Activated T-helper 1 cell treated with anti-CD3 and anti-CD28 coated beads, Interleukin-12 subunit alpha, Interleukin-12 subunit beta, Interleukin-2, Interleukin-4 antibody, amounts not matched to agents 30 ng/mL and 10 ng/mL and 1 ng/mL, durations not matched to agents 14 hours and 24 hours and 36 hours (primary cell): ENCODE measurements around the gene GALNT18. TPM values are rescaled to one million over a fixed set of nuclear protein-coding genes. Genes with fewer than 3 reads are reported as not detected.
A peak's percentile ranks its signal among the peaks of the same experiment; 100 is the strongest.

Experiments used
- DNase-seq: peaks from one replicate; pipeline ENCODE4 v3.0.0; 2021; ENCODE audit warnings: low spot score
- H3K27ac Mint-ChIP-seq: one replicate; pipeline ENCODE4 v1.8.0; 2021; ENCODE audit warnings: mild to moderate bottlenecking, mixed read lengths
- H3K27me3 Mint-ChIP-seq: one replicate; pipeline ENCODE4 v1.8.0; 2022; ENCODE audit warnings: mild to moderate bottlenecking, moderate library complexity, mixed read lengths; ENCODE audit not compliant: insufficient read depth
- H3K36me3 Mint-ChIP-seq: one replicate; pipeline ENCODE4 v1.8.0; 2021; ENCODE audit warnings: low read depth, mixed read lengths
- H3K4me1 Mint-ChIP-seq: one replicate; pipeline ENCODE4 v1.8.0; 2021; ENCODE audit warnings: low read depth, mixed read lengths
- H3K4me3 Mint-ChIP-seq: one replicate; pipeline ENCODE4 v1.8.0; 2021; ENCODE audit warnings: mild to moderate bottlenecking, moderate library complexity, mixed read lengths
- H3K9me3 Mint-ChIP-seq: one replicate; pipeline ENCODE4 v1.8.0; 2021; ENCODE audit warnings: mixed read lengths
- intact Hi-C: fragments of 100-400 bp; cut with micrococcal nuclease; formaldehyde crosslinking; loops from one replicate; pipeline ENCODE4 v1.15.1; 2024
- total RNA-seq: library from RNA; stranded (reverse); gene quantifications from 2 replicates; pipeline ENCODE4 v1.2.3, GENCODE V29; 2022

Gene GALNT18
- total RNA-seq, 1 donor from 2014 or later, result 5.3 TPM

DNA sequence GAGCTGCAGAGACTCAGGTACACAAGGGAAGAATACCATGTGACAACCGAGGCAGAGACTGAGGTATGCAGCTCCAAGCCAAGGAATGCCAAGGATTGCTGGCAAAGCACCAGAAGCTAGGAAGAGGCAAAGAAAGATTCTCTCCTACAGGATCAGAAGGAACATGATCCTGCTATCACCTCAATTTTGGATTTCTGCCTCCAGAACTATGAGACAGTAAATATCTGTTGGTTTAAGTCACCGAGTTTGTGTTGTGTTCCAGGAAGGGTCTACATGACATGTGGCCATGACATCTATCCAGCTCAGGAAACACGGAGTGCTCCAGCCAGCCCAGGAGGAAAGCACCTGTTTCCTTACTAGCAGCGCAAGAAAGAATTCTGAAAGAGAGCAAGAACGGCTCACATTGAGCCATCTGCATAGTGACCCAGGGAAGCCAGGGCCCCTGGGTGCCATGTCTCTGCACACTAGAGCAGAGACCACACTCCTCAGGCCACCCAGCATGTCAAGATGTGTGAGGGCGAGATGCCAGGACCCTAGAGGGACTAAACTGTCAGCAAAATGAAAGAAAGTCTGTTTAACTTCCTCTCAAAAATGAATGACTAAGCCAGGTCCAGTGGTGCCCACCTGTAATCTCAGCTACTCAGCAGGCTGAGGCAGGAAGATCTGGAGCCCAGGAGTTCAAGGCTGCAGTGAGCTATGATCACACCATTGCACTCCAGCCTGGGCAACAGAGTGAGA lies 35.6 kb upstream of the GALNT18 start:
- intact Hi-C loops, result no loop called here
- H3K36me3 Mint-ChIP-seq, result no peaks in the 10 kb centered on the region
- H3K27me3 Mint-ChIP-seq, result peaks cover 28% of the 10 kb centered on the region
- DNase-seq, result no peak
- no peaks in the 10 kb centered on the region for H3K9me3 Mint-ChIP-seq
- H3K4me3 Mint-ChIP-seq, result no peak overlapping the region
- H3K4me1 Mint-ChIP-seq, result no peaks in the 10 kb centered on the region
- H3K27ac Mint-ChIP-seq, result no peak overlapping the region

DNA sequence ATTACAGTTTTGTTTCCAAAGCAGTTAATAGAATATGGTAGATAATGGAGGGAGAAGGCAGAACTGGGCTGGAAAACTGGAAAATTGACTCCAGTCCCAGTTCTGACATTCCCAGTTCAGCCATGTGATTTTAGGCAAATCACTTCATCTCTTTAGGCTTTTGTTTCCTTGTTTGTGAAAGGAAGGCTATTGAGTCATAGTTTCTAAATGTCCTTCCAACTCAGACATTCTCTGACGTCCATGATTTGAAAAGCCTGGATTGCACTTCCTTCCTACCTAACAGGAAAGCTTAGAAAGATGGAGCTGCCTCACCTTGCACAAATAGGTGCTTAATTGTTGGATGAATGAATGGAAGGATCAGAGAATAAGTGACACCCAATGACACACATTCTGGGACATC lies 19.8 kb upstream of the GALNT18 start:
- H3K36me3 Mint-ChIP-seq, result no peaks in the 10 kb centered on the region
- H3K27me3 Mint-ChIP-seq, result peaks cover 28% of the 10 kb centered on the region
- DNase-seq, result no peak
- H3K4me1 Mint-ChIP-seq, result no peaks in the 10 kb centered on the region
- no peaks in the 10 kb centered on the region for H3K9me3 Mint-ChIP-seq
- no peak overlapping the region for H3K27ac Mint-ChIP-seq
- intact Hi-C loops, result no loop called here
- no peak overlapping the region for H3K4me3 Mint-ChIP-seq

DNA sequence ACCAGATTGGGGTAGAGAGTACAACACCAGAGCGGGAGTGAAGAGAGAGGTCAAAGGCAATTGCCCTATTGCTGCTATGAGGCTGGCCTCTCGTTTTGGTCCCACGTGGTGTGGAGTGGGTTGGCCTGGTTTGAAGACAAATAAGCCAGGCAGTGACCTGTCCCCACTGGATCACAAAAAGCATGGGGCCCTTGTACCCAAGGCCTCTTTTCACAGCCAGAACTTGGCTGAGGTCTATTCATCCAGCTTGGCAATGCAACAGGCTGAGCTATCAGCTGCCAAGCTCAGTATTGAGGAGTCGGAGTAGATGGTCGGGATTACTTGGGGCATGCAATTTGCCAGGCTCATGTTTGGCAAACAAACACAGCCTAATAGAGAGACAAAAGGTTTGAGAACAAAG lies 19.2 kb upstream of the GALNT18 start:
- H3K36me3 Mint-ChIP-seq, result no peaks in the 10 kb centered on the region
- intact Hi-C loops, result no loop called here
- H3K4me3 Mint-ChIP-seq, result no peak overlapping the region
- H3K4me1 Mint-ChIP-seq, result no peaks in the 10 kb centered on the region
- H3K9me3 Mint-ChIP-seq, result no peaks in the 10 kb centered on the region
- H3K27ac Mint-ChIP-seq, result no peak overlapping the region
- no peak for DNase-seq
- peaks cover 26% of the 10 kb centered on the region for H3K27me3 Mint-ChIP-seq

DNA sequence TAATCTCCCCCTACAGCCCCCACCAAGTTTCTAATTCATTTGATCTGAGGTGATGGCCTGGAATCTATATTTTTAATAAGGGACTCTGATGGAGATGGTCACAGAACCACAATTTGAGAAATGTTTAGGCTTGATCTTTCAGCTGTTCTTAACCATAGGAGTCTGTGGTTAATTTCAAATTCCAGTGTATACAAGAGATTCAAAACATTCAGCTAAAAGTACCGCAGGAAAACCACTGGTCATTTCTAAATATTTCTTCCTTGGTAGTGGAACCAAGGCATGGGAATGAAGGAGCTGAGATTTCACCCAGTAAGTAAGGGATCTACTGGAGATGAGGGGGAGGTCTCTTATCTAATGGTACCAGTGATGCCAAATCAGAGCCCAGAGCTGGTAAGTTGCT lies 18.3 kb upstream of the GALNT18 start:
- Mint-ChIP-seq H3K4me3 (no peak overlapping the region), H3K4me1 (no peaks in the 10 kb centered on the region), H3K36me3 (no peaks in the 10 kb centered on the region), H3K27ac (no peak overlapping the region), H3K9me3 (no peaks in the 10 kb centered on the region), H3K27me3 (peaks cover 21% of the 10 kb centered on the region)
- intact Hi-C loops, result no loop called here
- no peak for DNase-seq

DNA sequence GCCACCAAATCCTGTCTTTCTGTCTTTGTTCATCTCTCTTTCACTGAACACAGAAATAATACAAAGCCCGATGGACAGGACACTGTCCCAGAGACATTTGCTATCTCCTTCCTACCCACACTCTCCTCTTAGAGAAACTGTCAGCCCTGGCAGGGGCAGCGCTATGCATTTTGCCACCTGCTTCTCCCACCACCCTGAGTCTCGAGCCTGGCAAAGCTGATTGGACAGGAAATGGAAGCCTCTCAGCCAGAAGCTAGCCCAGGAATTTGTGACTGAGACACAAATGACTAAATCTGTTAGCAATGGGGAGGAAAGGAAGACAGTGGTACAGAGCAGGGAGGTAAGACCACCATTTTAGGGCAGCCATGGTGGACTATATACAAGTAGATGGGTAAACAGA lies 14.9 kb upstream of the GALNT18 start:
- Mint-ChIP-seq H3K4me1 (no peaks in the 10 kb centered on the region), H3K36me3 (no peaks in the 10 kb centered on the region), H3K4me3 (no peak overlapping the region), H3K27me3 (peaks cover 12% of the 10 kb centered on the region), H3K27ac (no peak overlapping the region), H3K9me3 (no peaks in the 10 kb centered on the region)
- intact Hi-C loops, result no loop called here
- DNase-seq, result no peak

DNA sequence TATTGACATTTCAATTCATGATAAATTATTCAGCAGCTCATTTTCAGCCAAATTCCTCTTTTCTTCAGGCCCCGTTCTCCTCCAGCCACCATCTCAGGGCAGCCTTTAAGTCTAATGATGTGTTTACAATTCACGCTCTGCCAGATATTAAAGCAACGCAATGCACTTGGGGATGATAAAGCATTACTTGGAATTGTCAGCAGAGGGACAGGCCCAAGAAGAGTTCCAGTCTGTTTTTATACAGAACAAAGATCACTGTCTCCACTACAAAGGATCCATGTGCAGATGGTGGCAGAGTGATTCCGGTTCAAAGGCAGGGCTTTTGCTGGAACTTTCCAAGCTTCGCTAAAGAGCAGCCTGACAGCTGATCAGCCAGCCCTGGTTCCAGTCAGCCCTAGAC lies 13.6 kb upstream of the GALNT18 start:
- H3K4me1 Mint-ChIP-seq, result no peaks in the 10 kb centered on the region

DNA sequence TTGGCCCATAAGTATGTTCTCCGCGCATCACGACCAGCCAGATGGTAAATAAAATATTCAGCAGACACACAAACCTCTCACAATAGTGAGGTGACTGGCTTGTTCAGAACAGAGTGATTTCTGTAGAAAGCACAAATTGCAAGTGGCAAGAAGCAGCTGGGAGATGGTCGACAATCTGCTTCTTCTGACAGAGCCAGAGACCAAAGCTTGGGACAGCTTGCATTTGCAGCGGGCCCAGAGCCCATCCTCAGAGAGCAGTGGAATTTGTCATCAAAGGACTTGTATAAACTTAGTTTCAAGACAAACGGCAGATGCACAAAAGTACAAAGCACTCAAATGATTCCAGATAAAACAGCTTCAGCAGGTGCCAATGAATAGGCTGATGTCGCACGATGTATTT lies 7.6 kb upstream of the GALNT18 start:
- intact Hi-C loops, result loop anchor here (10.0 kb wide), 1 partner anchor 695 kb away; no protein-coding TSS in a partner anchor
- DNase-seq, result no peak
- H3K4me1 Mint-ChIP-seq, result no peaks in the 10 kb centered on the region
- H3K4me3 Mint-ChIP-seq, result no peak overlapping the region
- H3K27ac Mint-ChIP-seq, result no peak overlapping the region
- peaks cover 35% of the 10 kb centered on the region for H3K27me3 Mint-ChIP-seq
- no peaks in the 10 kb centered on the region for H3K36me3 Mint-ChIP-seq
- H3K9me3 Mint-ChIP-seq, result no peaks in the 10 kb centered on the region

More for the DNA sequence above, 13.6 kb upstream of the GALNT18 start:
- no peak for DNase-seq
- Mint-ChIP-seq H3K36me3 (no peaks in the 10 kb centered on the region), H3K9me3 (no peaks in the 10 kb centered on the region), H3K27ac (no peak overlapping the region), H3K27me3 (peaks cover 15% of the 10 kb centered on the region), H3K4me3 (no peak overlapping the region)
- intact Hi-C loops, result no loop called here

DNA sequence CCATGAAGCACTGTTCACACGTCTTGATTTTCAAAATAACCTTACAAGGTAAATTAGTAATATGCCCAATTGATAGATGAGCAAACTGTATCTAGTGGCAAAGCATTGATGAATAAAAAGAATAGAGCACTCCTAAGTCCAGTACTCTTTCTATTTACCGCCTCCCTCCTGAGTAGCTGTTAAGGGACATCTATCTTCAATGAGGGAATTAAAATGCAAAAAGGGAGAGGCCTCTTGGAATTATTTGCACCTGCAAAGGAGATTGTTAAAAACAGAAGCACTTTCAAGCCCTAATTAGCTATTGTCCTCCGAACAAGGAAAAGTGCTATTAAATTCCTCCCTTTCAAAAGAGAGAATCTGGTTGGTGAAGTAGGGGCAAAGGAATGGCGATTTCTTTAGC lies 6.8 kb upstream of the GALNT18 start:
- no peaks in the 10 kb centered on the region for H3K36me3 Mint-ChIP-seq
- intact Hi-C loops, result loop anchor here (10.0 kb wide), 1 partner anchor 694 kb away; no protein-coding TSS in a partner anchor

DNA sequence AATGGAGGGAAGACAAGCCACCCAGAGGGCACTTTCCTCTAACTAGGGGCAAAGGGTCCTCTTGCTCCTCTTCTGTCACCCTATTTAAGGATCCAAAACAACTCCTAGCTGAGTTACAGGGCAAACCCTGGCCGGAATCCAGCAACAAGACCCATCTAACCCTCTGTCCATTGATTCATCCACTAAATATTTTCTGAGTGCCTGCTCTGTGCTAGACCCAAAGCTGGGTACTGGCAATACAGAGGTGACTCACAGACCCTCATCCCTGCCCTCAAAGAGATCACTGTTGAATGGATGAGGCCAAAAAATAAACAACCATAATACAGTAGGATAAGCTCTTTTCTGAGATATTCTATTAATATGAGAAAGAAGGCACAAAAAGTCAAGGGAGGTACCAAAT lies 4.3 kb upstream of the GALNT18 start:
- intact Hi-C loops, result loop anchor here (10.0 kb wide), 1 partner anchor 691 kb away; no protein-coding TSS in a partner anchor
- DNase-seq, result no peak
- H3K9me3 Mint-ChIP-seq, result no peaks in the 10 kb centered on the region
- no peak overlapping the region for H3K27ac Mint-ChIP-seq
- H3K4me3 Mint-ChIP-seq, result no peak overlapping the region
- no peaks in the 10 kb centered on the region for H3K36me3 Mint-ChIP-seq
- no peaks in the 10 kb centered on the region for H3K4me1 Mint-ChIP-seq
- peaks cover 44% of the 10 kb centered on the region for H3K27me3 Mint-ChIP-seq

More for the DNA sequence above, 6.8 kb upstream of the GALNT18 start:
- Mint-ChIP-seq H3K4me3 (no peak overlapping the region), H3K27me3 (peaks cover 39% of the 10 kb centered on the region), H3K4me1 (no peaks in the 10 kb centered on the region), H3K9me3 (no peaks in the 10 kb centered on the region), H3K27ac (no peak overlapping the region)
- no peak for DNase-seq

DNA sequence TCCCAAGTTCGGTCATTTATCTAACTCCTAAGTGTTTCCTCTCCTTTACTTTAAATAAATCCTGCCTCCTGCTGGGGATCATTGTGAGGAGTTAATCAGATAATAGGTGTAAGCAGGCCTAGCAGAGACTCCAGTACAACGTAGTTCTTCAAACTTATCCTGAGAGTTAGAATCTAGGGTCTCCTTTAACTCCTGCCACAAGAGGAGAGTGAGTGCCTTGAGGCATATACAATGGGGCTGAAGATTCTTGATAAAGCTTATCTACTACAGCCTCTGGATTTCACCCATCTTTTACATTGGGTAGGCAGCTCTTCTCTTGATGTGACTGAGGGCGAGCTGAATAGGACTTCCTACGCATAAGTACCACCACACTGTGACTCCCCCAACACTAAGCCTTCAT lies 3.1 kb upstream of the GALNT18 start:
- intact Hi-C loops, result loop anchor here (5.0 to 10.0 kb wide), 3 partner anchors 217 to 873 kb away; partner anchors contain the start of genes CTR9 and USP47
- Mint-ChIP-seq H3K27ac (no peak overlapping the region), H3K27me3 (peaks cover 43% of the 10 kb centered on the region), H3K4me1 (no peaks in the 10 kb centered on the region), H3K36me3 (no peaks in the 10 kb centered on the region), H3K9me3 (no peaks in the 10 kb centered on the region), H3K4me3 (no peak overlapping the region)
- no peak for DNase-seq

DNA sequence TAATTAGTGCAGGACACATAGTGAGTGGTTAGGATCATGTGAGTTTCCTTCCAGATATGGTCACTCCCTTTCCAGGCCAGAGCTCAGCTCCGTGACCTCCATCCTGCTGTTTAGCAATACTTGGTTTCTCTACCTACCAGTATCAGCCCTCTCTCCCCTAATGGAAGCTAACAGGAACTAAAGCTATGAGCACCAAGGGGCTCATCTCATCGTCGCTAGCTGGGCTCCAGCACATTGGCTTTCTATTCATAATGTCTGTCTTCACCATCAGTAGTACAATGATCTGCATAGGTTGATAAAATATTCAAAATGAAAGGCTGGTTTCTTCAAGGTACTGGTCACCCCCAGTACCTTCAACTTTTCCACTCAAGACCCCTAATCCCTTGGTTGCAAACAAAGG lies 2.4 kb upstream of the GALNT18 start:
- H3K4me3 Mint-ChIP-seq, result no peak overlapping the region
- peaks cover 45% of the 10 kb centered on the region for H3K27me3 Mint-ChIP-seq
- no peak overlapping the region for H3K27ac Mint-ChIP-seq
- peaks cover under 1% of the 10 kb centered on the region for H3K36me3 Mint-ChIP-seq
- no peak for DNase-seq
- no peaks in the 10 kb centered on the region for H3K9me3 Mint-ChIP-seq
- intact Hi-C loops, result loop anchor here (5.0 to 10.0 kb wide), 3 partner anchors 218 to 872 kb away; partner anchors contain the start of genes CTR9 and USP47
- no peaks in the 10 kb centered on the region for H3K4me1 Mint-ChIP-seq

DNA sequence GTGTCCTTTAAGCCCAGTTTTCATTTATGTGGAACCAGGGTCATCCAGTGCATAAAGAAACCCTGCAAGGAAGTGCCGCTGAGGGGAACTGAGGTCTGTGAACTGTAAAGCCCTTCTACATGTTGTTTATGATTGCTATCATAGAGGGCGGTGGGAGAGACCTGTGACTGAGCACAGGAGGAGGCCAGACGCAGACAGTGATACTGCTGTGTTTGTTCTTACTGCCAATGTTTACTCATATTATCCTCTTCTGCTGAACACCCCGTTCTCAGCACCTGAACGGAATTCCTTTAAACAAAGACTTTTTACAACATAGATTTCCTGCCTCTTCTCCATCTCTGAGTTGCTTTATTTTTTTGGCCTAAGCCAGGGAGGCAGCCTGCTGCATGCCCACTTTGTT lies 967 bp upstream of the GALNT18 start:
- H3K27me3 Mint-ChIP-seq, result peaks cover 49% of the 10 kb centered on the region
- intact Hi-C loops, result loop anchor here (5.0 to 10.0 kb wide), 3 partner anchors 220 to 870 kb away; partner anchors contain the start of genes CTR9 and USP47
- no peak for DNase-seq
- peaks cover 3% of the 10 kb centered on the region for H3K4me1 Mint-ChIP-seq
- H3K27ac Mint-ChIP-seq, result no peak overlapping the region
- H3K9me3 Mint-ChIP-seq, result no peaks in the 10 kb centered on the region
- H3K36me3 Mint-ChIP-seq, result peaks cover 2% of the 10 kb centered on the region
- peak overlapping the region; percentile 2 for H3K4me3 Mint-ChIP-seq

DNA sequence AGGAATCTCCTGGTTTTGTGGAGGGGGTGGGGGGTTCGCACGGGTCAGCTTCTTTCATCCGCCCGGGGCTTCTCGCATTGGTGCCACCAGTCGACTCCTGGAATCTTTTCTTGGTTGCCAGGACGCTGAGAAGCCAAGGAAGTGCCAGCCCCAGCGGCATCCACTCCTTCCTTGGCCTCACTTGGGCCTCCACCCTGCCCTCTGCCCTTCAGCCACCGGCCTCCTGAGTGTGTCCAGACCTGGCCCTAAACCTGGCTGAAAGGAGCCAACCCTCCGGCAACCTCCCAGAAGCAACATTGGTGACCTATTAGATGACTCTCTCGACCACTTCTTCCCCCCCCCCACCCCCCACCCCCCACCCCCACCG lies 518 bp upstream of the GALNT18 start:
- H3K9me3 Mint-ChIP-seq, result no peaks in the 10 kb centered on the region
- peaks cover 2% of the 10 kb centered on the region for H3K36me3 Mint-ChIP-seq
- H3K4me1 Mint-ChIP-seq, result peaks cover 3% of the 10 kb centered on the region
- no peak overlapping the region for H3K27ac Mint-ChIP-seq
- intact Hi-C loops, result loop anchor here (5.0 to 10.0 kb wide), 3 partner anchors 220 to 870 kb away; partner anchors contain the start of genes CTR9 and USP47
- peaks cover 47% of the 10 kb centered on the region for H3K27me3 Mint-ChIP-seq
- DNase-seq, result no peak
- H3K4me3 Mint-ChIP-seq, result peak overlapping the region; percentile 22
